Trophoblast cell (in vitro differentiated cells and primary cell): Measurements from ENCODE around the gene SEL1L2.

Source experiments
- DNase-seq, 2 donors: peaks; one replicate each; pipeline ENCODE4 v3.0.0-alpha.2; 2016
- H2AFZ ChIP-seq: 2 replicates; pipeline ENCODE4 v1.6.1; 2013; ENCODE audit warnings: low read length, moderate library complexity, mild to moderate bottlenecking; ENCODE audit not compliant: insufficient read depth, poor library complexity
- H2AK5ac ChIP-seq: 2 replicates; pipeline ENCODE4 v1.6.1; 2013; ENCODE audit warnings: mild to moderate bottlenecking, low read length
- H2BK120ac ChIP-seq: 2 replicates; pipeline ENCODE4 v1.6.1; 2013; ENCODE audit warnings: low read length, mild to moderate bottlenecking, moderate library complexity; ENCODE audit not compliant: insufficient read depth, poor library complexity
- H2BK12ac ChIP-seq: 2 replicates; pipeline ENCODE4 v1.6.1; 2013; ENCODE audit warnings: mild to moderate bottlenecking, low read length, moderate library complexity
- H2BK5ac ChIP-seq: 2 replicates; pipeline ENCODE4 v1.6.1; 2013; ENCODE audit warnings: low read length, low read depth, moderate library complexity, mild to moderate bottlenecking; ENCODE audit not compliant: poor library complexity
- H3K14ac ChIP-seq: 2 replicates; pipeline ENCODE4 v1.6.1; 2013; ENCODE audit warnings: mild to moderate bottlenecking, low read length
- H3K18ac ChIP-seq: 2 replicates; pipeline ENCODE4 v1.6.1; 2013; ENCODE audit warnings: mild to moderate bottlenecking, low read length
- H3K23ac ChIP-seq: 2 replicates; pipeline ENCODE4 v1.6.1; 2013; ENCODE audit warnings: low read length
- H3K27ac ChIP-seq: 2 replicates; pipeline ENCODE4 v1.5.1; 2013; ENCODE audit warnings: low read depth, mild to moderate bottlenecking, inconsistent platforms, low read length, moderate library complexity
- H3K27me3 ChIP-seq: 2 replicates; pipeline ENCODE4 v1.6.1; 2013; ENCODE audit warnings: inconsistent platforms, mild to moderate bottlenecking, low read length, moderate library complexity; ENCODE audit not compliant: insufficient read depth
- H3K36me3 ChIP-seq, 2 experiments: 1 replicate in 1 of 2; 2 replicates in 1 of 2; pipeline ENCODE4 v1.6.1; 2013; ENCODE audit warnings: low read length in 2 of 2, mild to moderate bottlenecking in 2 of 2, moderate library complexity in 1 of 2; ENCODE audit not compliant: insufficient read depth in 2 of 2, control insufficient read depth in 1 of 2
- H3K4ac ChIP-seq: 2 replicates; pipeline ENCODE4 v1.6.1; 2013; ENCODE audit warnings: low read depth, mild to moderate bottlenecking, low read length, moderate library complexity
- H3K4me1 ChIP-seq, 2 experiments: 1 replicate in 1 of 2; 2 replicates in 1 of 2; pipeline ENCODE4 v1.6.1; 2013; ENCODE audit warnings: low read length in 2 of 2, mild to moderate bottlenecking in 2 of 2, moderate library complexity in 1 of 2; ENCODE audit not compliant: insufficient read depth in 2 of 2, control insufficient read depth in 1 of 2
- H3K4me2 ChIP-seq: 2 replicates; pipeline ENCODE4 v1.6.1; 2013; ENCODE audit warnings: inconsistent platforms, mild to moderate bottlenecking, low read length, moderate library complexity
- H3K4me3 ChIP-seq: 2 replicates; pipeline ENCODE4 v1.5.1; 2013; ENCODE audit warnings: mild to moderate bottlenecking, low read depth, low read length, inconsistent platforms
- H3K79me1 ChIP-seq: one replicate; pipeline ENCODE4 v1.6.1; 2013; ENCODE audit warnings: low read length
- H3K79me2 ChIP-seq: 2 replicates; pipeline ENCODE4 v1.6.1; 2013; ENCODE audit warnings: low read length, mild to moderate bottlenecking; ENCODE audit not compliant: control insufficient read depth, insufficient read depth, poor library complexity
- H3K9ac ChIP-seq: 2 replicates; pipeline ENCODE4 v1.6.1; 2013; ENCODE audit warnings: mild to moderate bottlenecking, low read length
- H3K9me3 ChIP-seq: 2 replicates; pipeline ENCODE4 v1.6.1; 2013; ENCODE audit warnings: low read depth, mild to moderate bottlenecking, control low read depth, inconsistent platforms, low read length; ENCODE audit not compliant: insufficient read depth
- H4K12ac ChIP-seq: 2 replicates; pipeline ENCODE4 v1.6.1; 2013; ENCODE audit warnings: low read depth, mild to moderate bottlenecking, low read length, moderate library complexity
- H4K8ac ChIP-seq: 2 replicates; pipeline ENCODE4 v1.6.1; 2013; ENCODE audit warnings: low read depth, mild to moderate bottlenecking, low read length, moderate library complexity
- H4K91ac ChIP-seq: one replicate; pipeline ENCODE4 v1.6.1; 2013; ENCODE audit warnings: low read depth, mild to moderate bottlenecking, low read length, moderate library complexity
- WGBS: extraction: QIAGEN DNeasy Blood & Tissue Kit; methylation state at CpG from one replicate; pipeline ENCODE4 v1.1.7; 2013; ENCODE audit warnings: missing lambda C conversion rate; ENCODE audit not compliant: insufficient read length, insufficient coverage; ENCODE audit errors: extremely low coverage; 5-methylcytosine and 5-hydroxymethylcytosine counted together

SEL1L2 gene

DNA sequence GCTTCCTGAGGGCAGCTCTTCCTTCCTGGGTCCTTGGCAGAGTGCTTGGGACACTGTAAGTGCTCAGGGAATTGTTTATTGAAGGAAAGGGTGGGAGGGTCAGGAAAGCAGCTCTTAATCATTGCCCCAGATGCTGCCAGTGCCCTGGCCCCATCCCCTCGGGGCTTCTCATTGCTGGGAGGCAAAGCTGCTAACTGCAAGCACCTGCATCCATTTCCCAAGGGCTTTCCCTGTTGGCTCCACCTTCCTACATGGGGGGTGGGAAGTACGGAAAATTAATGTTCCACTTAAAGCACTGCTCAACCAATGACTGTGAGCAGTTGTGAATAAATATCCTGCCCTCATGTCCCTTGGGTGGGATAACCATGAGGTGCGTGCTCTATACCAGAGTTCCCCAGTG lies 149.2 kb downstream of the SEL1L2 start:
- H3K27ac ChIP-seq: no peak overlapping the region
- no peak overlapping the region for H2BK12ac ChIP-seq
- H4K91ac ChIP-seq: no peak overlapping the region
- no peak overlapping the region for H2AFZ ChIP-seq
- H3K9ac ChIP-seq: no peak overlapping the region
- H3K9me3 ChIP-seq: peaks cover 2% of the 10 kb centered on the region
- no peak overlapping the region for H4K12ac ChIP-seq
- WGBS: no CpG with 5 or more reads among the region's 3 CpGs
- H3K79me2 ChIP-seq: no peaks in the 10 kb centered on the region
- no peak overlapping the region for H4K8ac ChIP-seq
- no peak overlapping the region for H3K23ac ChIP-seq
- peaks cover 0 to 2% of the 10 kb centered on the region in 2 experiments for H3K4me1 ChIP-seq
- H3K4me2 ChIP-seq: no peak overlapping the region
- H3K79me1 ChIP-seq: no peaks in the 10 kb centered on the region
- no peak overlapping the region for H2AK5ac ChIP-seq
- H3K14ac ChIP-seq: no peak overlapping the region
- no peak overlapping the region for H3K4me3 ChIP-seq
- H3K4ac ChIP-seq: no peak overlapping the region
- no peaks in the 10 kb centered on the region for H3K27me3 ChIP-seq
- no peak overlapping the region for H3K18ac ChIP-seq
- no peak for DNase-seq
- H2BK5ac ChIP-seq: no peak overlapping the region
- H3K36me3 ChIP-seq: no peaks in the 10 kb centered on the region
- H2BK120ac ChIP-seq: no peak overlapping the region

DNA sequence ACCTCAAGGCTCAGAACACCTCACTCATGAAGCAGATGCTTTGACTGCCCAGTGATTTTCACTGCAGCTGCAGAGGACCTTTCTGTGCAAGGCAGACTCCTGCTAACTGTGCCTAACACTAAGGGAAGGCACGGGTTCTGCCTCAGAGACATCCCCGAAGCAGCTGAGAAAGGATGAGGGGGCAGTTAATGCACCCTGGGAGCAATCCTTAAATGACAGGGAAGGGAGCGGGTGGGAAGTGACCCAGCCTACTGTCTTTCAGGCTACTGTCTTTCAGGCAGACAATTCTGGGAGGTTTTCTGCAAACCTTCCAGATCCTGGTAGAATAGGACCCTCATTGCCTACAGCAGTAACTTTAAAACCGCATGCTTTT lies 150.3 kb downstream of the SEL1L2 start:
- Histone ChIP-seq H3K79me1 (no peaks in the 10 kb centered on the region), H2BK120ac (no peak overlapping the region), H3K36me3 (no peaks in the 10 kb centered on the region), H3K9ac (no peak overlapping the region), H3K4ac (no peak overlapping the region), H3K9me3 (peaks cover 2% of the 10 kb centered on the region), H4K12ac (no peak overlapping the region), H2AK5ac (no peak overlapping the region), H3K4me2 (no peak overlapping the region), H3K4me1 (peaks cover 0 to 2% of the 10 kb centered on the region in 2 experiments), H4K91ac (no peak overlapping the region), H4K8ac (no peak overlapping the region), H3K79me2 (no peaks in the 10 kb centered on the region), H3K4me3 (no peak overlapping the region), H2BK5ac (no peak overlapping the region), H3K23ac (no peak overlapping the region), H2AFZ (no peak overlapping the region), H3K27ac (no peak overlapping the region), H3K27me3 (no peaks in the 10 kb centered on the region), H2BK12ac (no peak overlapping the region), H3K18ac (no peak overlapping the region), H3K14ac (no peak overlapping the region)
- DNase-seq: no peak
- WGBS: no CpG with 5 or more reads among the region's 4 CpGs

DNA sequence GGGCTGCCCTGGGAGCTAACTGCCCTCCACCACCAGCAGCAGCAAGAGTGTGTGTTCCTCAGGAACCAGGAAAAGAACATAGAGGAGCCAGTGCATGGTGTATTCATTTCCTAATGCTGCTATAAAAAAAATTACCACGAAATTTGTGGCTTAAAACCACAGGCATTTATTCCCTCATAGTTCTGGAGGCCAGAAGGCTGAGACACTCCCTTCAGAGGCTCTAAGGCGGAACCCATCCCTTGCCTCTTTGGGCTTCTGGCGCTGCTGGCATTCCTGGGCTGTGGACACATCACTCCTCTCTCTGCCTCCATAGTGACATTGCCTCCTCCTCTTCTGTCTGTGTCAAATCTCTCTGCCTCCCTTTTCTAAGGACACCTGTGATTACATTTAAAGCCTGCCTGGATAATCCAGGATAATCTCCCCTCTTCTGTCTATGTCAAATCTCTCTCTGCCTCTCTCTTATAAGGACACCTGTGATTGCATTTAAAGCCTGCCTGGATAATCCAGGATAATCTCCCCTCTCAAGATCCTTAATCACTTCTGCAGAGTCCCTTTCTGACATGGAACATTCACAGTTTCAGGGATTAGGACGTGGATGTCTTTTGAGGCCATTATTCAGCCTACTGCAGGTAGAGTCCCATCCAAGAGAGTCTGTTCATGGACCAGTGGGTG lies 150.9 kb downstream of the SEL1L2 start:
- Histone ChIP-seq H3K36me3 (no peaks in the 10 kb centered on the region), H3K4ac (no peak overlapping the region), H2AFZ (no peak overlapping the region), H3K9ac (no peak overlapping the region), H3K4me1 (peaks cover 0 to 2% of the 10 kb centered on the region in 2 experiments), H3K18ac (no peak overlapping the region), H3K79me1 (no peaks in the 10 kb centered on the region), H2BK12ac (no peak overlapping the region), H2BK5ac (no peak overlapping the region), H3K4me2 (no peak overlapping the region), H3K79me2 (no peaks in the 10 kb centered on the region), H2BK120ac (no peak overlapping the region), H4K8ac (no peak overlapping the region), H2AK5ac (no peak overlapping the region), H3K27me3 (no peaks in the 10 kb centered on the region), H3K9me3 (peaks cover 2% of the 10 kb centered on the region), H3K27ac (no peak overlapping the region), H4K12ac (no peak overlapping the region), H4K91ac (no peak overlapping the region), H3K23ac (no peak overlapping the region), H3K14ac (no peak overlapping the region), H3K4me3 (no peak overlapping the region)
- WGBS: no CpG with 5 or more reads among the region's 4 CpGs
- no peak for DNase-seq

DNA sequence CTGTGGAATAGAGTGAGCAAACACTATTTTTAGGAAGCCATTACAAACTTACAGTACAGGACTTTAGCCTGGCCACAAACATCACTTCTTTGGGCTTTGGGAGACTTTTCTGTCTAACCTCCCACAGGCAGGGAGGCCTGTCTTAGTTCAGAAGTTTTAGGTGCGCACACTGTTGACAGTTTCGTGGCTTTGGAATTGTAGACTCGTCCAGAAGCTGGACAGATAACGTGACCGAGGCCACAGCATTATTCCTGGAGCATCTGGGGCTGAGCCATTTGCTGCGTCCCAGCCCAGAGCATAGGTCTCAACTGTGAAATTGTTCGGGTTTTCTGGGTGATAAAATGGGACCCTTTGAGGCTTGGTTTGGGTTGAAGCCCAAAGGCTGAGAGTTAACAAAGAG lies 151.8 kb downstream of the SEL1L2 start:
- no peak overlapping the region for H3K4ac ChIP-seq
- peaks cover 2% of the 10 kb centered on the region for H3K9me3 ChIP-seq
- no peak for DNase-seq
- no peak overlapping the region for H4K8ac ChIP-seq
- H2BK120ac ChIP-seq: no peak overlapping the region
- no peak overlapping the region for H2BK5ac ChIP-seq
- no peaks in the 10 kb centered on the region for H3K36me3 ChIP-seq
- H3K79me1 ChIP-seq: no peaks in the 10 kb centered on the region
- no peaks in the 10 kb centered on the region for H3K4me1 ChIP-seq
- no peaks in the 10 kb centered on the region for H3K27me3 ChIP-seq
- H2AK5ac ChIP-seq: no peak overlapping the region
- H3K79me2 ChIP-seq: no peaks in the 10 kb centered on the region
- no peak overlapping the region for H3K18ac ChIP-seq
- no peak overlapping the region for H3K9ac ChIP-seq
- H3K14ac ChIP-seq: no peak overlapping the region
- no peak overlapping the region for H3K23ac ChIP-seq
- H2BK12ac ChIP-seq: no peak overlapping the region
- no peak overlapping the region for H3K4me3 ChIP-seq
- H3K4me2 ChIP-seq: no peak overlapping the region
- H2AFZ ChIP-seq: no peak overlapping the region
- no peak overlapping the region for H4K12ac ChIP-seq
- H3K27ac ChIP-seq: no peak overlapping the region
- H4K91ac ChIP-seq: no peak overlapping the region
- no CpG with 5 or more reads among the region's 7 CpGs for WGBS
